A673 (cell line): Measurements from ENCODE around the gene PGK1. TPM values are rescaled to one million over a fixed set of nuclear protein-coding genes. Genes with fewer than 3 reads are reported as not detected.

Experiments used
- BruUV-seq: library from RNA; stranded (reverse); fragments of 400-500 nt; replicated peaks from 2 replicates; lab custom pipeline; 2021; lab: Mats Ljungman, UMichigan
- CTCF ChIA-PET: fragments of 300-600 bp; sonication (Branson Sonifier 250); formaldehyde crosslinking; loops from one replicate; lab custom pipeline; 2022; ENCODE audit warnings: antibody characterized with exemption; lab: Charles Lee
- POLR2A ChIA-PET: fragments of 300-600 bp; sonication (Branson Sonifier 250); formaldehyde crosslinking; loops from one replicate; lab custom pipeline; 2022; ENCODE audit warnings: antibody characterized with exemption; ENCODE audit not compliant: low non-redundant PET; lab: Charles Lee
- DNase-seq: peaks from one replicate; pipeline ENCODE4 v3.0.0-alpha.2; 2015; ENCODE audit warnings: low spot score
- H3K27ac ChIP-seq: fragments of 200-600 bp; sonication (generic); 2 replicates; pipeline ENCODE4 v1.5.1; 2016; ENCODE audit warnings: mixed run types, low read depth, mild to moderate bottlenecking, mixed read lengths, antibody characterized with exemption, low read length; ENCODE audit not compliant: poor library complexity, severe bottlenecking
- H3K27me3 ChIP-seq: fragments of 200-600 bp; sonication (generic); replicated peaks from 2 replicates; pipeline ENCODE4 v1.6.1; 2017; ENCODE audit warnings: mixed run types, low read depth, mild to moderate bottlenecking, mixed read lengths, antibody characterized with exemption, low read length; ENCODE audit not compliant: insufficient read depth, poor library complexity
- H3K36me3 ChIP-seq: fragments of 200-600 bp; sonication (generic); 2 replicates; pipeline ENCODE4 v1.6.1; 2016; ENCODE audit warnings: mixed run types, mild to moderate bottlenecking, mixed read lengths, antibody characterized with exemption, low read length; ENCODE audit not compliant: insufficient read depth, poor library complexity, severe bottlenecking
- H3K4me1 ChIP-seq: fragments of 200-600 bp; sonication (generic); 2 replicates; pipeline ENCODE4 v1.6.1; 2017; ENCODE audit warnings: mixed run types, mild to moderate bottlenecking, mixed read lengths, antibody characterized with exemption, low read length; ENCODE audit not compliant: insufficient read depth, poor library complexity, severe bottlenecking
- H3K4me3 ChIP-seq: fragments of 200-600 bp; sonication (generic); 2 replicates; pipeline ENCODE4 v1.5.1; 2016; ENCODE audit warnings: low read depth, mixed run types, mild to moderate bottlenecking, mixed read lengths, low read length; ENCODE audit not compliant: poor library complexity, severe bottlenecking
- H3K9me3 ChIP-seq: fragments of 200-600 bp; sonication (generic); 2 replicates; pipeline ENCODE4 v1.6.1; 2016; ENCODE audit warnings: mixed run types, low read depth, mild to moderate bottlenecking, mixed read lengths, antibody characterized with exemption, low read length; ENCODE audit not compliant: poor library complexity, severe bottlenecking
- EZH2 ChIP-seq: fragments of 200-600 bp; sonication (generic); IDR thresholded peaks from 2 replicates; pipeline ENCODE4 v1.6.1; 2017; ENCODE audit warnings: borderline replicate concordance, low read depth, mild to moderate bottlenecking, mixed read lengths, antibody characterized with exemption, low read length; ENCODE audit not compliant: poor library complexity, severe bottlenecking
- intact Hi-C: fragments of 100-400 bp; cut with micrococcal nuclease; formaldehyde crosslinking; loops from one replicate; pipeline ENCODE4 v1.10.0; 2022; ENCODE audit not compliant: unreplicated experiment
- total RNA-seq: library from RNA; stranded (reverse); gene quantifications from 2 replicates; pipeline ENCODE4 v1.2.3, GENCODE V29; 2021
- TF ChIP-seq, protein P1 (sequence below): fragments of 300-800, 200-600 bp; sonication (generic); conservative IDR thresholded peaks from 2 replicates; pipeline ENCODE4 v1.5.1; 2017; ENCODE audit warnings: low read depth, mild to moderate bottlenecking, antibody characterized with exemption, low read length, moderate library complexity, mixed read lengths

PGK1 gene
- total RNA-seq, 1 experiment from 2014 or later = 438 TPM

DNA sequence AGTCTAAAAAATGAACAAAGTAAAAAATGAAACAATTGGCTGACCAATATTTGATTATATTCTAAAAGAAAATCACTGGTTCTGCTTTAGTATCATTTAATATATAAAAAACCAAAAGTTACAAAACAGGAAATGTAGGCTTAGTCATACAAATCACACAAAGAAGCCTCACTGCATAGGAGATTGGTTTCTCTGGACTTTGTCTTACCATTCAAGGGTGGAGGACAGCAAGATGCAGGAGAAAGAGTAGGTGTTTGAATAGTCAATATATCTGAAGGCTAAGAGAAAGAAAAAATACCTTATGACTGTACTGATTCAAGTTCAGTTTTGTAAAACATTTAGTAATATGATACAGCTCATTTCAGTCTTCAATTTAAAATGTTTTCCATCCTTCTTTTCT is 64.0 kb downstream of the PGK1 start:
- BruUV-seq = no TSS peak
- no peaks in the 10 kb centered on the region for H3K9me3 ChIP-seq
- intact Hi-C loops = no loop called here

More for the DNA sequence above, 64.0 kb downstream of the PGK1 start:
- no peak for DNase-seq
- POLR2A ChIA-PET = no interaction called here
- Histone ChIP-seq H3K36me3 (no peaks in the 10 kb centered on the region), H3K27ac (no peak overlapping the region), H3K4me1 (no peaks in the 10 kb centered on the region), H3K27me3 (no peaks in the 10 kb centered on the region), H3K4me3 (no peak overlapping the region)
- CTCF ChIA-PET = no interaction called here
- TF ChIP-seq EZH2 = no peak
- TF ChIP-seq, protein P1, sequence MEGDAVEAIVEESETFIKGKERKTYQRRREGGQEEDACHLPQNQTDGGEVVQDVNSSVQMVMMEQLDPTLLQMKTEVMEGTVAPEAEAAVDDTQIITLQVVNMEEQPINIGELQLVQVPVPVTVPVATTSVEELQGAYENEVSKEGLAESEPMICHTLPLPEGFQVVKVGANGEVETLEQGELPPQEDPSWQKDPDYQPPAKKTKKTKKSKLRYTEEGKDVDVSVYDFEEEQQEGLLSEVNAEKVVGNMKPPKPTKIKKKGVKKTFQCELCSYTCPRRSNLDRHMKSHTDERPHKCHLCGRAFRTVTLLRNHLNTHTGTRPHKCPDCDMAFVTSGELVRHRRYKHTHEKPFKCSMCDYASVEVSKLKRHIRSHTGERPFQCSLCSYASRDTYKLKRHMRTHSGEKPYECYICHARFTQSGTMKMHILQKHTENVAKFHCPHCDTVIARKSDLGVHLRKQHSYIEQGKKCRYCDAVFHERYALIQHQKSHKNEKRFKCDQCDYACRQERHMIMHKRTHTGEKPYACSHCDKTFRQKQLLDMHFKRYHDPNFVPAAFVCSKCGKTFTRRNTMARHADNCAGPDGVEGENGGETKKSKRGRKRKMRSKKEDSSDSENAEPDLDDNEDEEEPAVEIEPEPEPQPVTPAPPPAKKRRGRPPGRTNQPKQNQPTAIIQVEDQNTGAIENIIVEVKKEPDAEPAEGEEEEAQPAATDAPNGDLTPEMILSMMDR = no peak

Other genes starting within 250 kb of the PGK1 start
- 63.8 and 66.8 TPM in 2 replicates for gene MAGT1, start 208.8 kb upstream of the PGK1 start, total RNA-seq
- 381 and 432 TPM in 2 replicates for gene COX7B, start 204.8 kb upstream of the PGK1 start, total RNA-seq
- 9.0 TPM in 2 replicates for gene ATP7A, start 193.6 kb upstream of the PGK1 start, total RNA-seq
- 0.57 TPM in 1 of 2 replicates, not detected in the other for gene PGAM4, start 134.6 kb upstream of the PGK1 start, total RNA-seq
- gene TAF9B, start 35.4 kb downstream of the PGK1 start, total RNA-seq = 40.7 and 41.6 TPM in 2 replicates
- gene CYSLTR1, start 223.4 kb downstream of the PGK1 start, total RNA-seq = 2.1 TPM in 2 replicates